Germinal center (tissue), 1 donor: ENCODE measurements around the gene SLC40A1.

Source experiments
- DNase-seq: peaks from one replicate; pipeline ENCODE4 v3.0.0; 2012; ENCODE audit warnings: mixed read lengths, low spot score

SLC40A1 gene

GRCh38 chr2:189511960-189512319 lies 68.6 kb downstream of the SLC40A1 start:
- DNase-seq, result no peak

GRCh38 chr2:189511210-189511959 lies 69.2 kb downstream of the SLC40A1 start:
- no peak for DNase-seq
